Germinal center (tissue), 1 donor: ENCODE data around the gene AGAP1.
"Not testable (repeated sequence)": the region's sequence is repeated elsewhere in the genome, so short reads cannot be mapped to it uniquely, and the experiment has no call there.

Experiments used
- DNase-seq: peaks from one replicate; pipeline ENCODE4 v3.0.0; 2012; ENCODE audit warnings: mixed read lengths, low spot score

Gene AGAP1

GRCh38 chr2:235592430-235592829 is 98.6 kb downstream of the AGAP1 start:
- no peak for DNase-seq

DNA sequence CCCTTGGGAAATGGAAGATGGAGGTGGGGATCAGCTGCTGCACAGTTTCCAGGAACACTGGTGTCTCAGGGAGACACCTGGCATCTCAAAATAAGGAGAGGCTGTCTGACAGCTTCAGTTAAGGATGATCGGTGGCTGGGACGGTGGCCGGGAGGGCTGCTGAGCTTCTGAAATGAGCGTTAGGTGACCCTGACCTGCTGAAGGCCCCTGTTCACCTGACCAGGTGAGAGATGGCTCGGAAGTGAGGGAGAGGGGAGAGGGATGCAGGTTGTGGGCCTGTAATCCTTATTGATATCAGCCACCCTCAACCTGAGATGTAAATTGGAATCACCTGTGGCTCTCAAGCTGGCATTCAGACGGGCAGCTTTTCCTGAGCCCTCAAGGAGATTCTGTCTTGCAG is 99.0 kb downstream of the AGAP1 start:
- no peak for DNase-seq

- DNase-seq, result no peak
Observed at GRCh38 chr2:235594041-235594440, 100.2 kb downstream of the AGAP1 start.

DNA sequence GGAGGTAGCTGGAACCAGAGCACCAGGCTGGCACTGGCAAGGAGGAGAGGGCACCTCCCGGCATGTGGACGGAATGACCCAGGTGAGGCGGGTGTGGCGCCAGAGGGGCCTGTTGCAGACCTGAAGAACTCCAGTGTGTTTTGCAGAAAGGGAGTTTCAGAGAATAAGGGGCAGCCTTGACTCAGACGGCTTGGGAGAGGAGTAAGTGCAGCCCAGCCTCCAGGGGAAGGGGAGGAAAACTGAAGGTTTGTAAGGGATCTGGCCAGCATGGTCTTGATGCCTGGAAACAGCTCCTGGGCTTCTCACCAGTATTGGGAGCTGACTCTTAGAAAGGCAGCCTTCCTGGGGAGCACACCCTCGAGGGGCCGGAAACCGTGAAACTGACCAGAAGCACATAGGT is 101.1 kb downstream of the AGAP1 start:
- DNase-seq, result no peak

DNA sequence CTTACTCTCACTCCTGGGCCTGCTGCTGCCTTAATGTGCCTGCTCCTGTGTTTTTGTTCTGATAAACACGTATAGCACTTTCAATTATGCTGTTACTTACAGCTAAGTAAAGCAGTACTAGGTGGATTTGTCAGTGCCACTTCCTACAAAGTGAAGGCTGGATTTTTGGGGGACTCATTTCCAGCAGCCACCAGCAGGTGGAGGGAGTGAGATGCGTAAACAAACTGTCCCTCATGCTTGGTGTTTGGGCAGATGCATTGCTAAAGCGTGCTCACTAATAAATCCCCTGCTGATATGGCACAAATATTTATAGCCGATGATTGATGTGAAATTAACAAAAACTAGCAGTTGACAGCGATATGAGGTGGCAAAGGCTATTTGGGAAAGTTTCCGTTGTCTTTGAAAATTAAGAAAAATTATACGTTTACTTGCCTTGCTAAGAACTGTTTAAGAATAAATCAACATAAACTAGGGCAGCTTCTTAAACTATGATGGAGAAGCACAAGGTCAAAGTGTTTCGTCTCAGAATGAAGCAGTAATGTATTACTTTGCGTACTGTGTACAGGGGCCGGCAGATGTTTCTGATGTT is 101.7 kb downstream of the AGAP1 start:
- peak; percentile 29 for DNase-seq

DNA sequence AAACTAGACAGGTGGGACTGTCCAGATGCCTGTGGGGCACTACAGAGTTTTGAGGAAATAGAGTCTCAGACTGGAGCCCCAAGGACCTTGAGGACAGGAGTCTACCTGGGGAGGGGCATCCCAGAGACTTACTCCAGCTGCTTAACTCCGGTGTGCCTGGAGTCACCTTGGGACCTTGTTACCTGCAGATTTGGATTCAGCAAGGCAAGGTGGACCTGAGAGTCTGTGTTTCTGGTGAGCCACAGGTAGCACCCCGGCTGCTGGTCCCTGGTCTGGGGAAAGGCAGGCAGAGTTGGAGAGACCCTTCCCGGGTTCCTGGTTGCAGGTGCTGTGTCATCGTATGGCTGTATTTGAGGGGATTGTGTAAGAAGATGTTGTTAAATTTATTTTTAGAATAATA is 102.4 kb downstream of the AGAP1 start:
- DNase-seq, result no peak

GRCh38 chr2:235597081-235597615 is 103.3 kb downstream of the AGAP1 start:
- DNase-seq, result no peak

- no peak for DNase-seq
Observed at GRCh38 chr2:235598026-235598425, 104.2 kb downstream of the AGAP1 start.

GRCh38 chr2:235598532-235599531 is 105.0 kb downstream of the AGAP1 start:
- DNase-seq, result no peak

GRCh38 chr2:235599596-235600338 is 105.9 kb downstream of the AGAP1 start:
- no peak for DNase-seq

- DNase-seq, result no peak
Observed at GRCh38 chr2:235600406-235600805, 106.6 kb downstream of the AGAP1 start.

DNA sequence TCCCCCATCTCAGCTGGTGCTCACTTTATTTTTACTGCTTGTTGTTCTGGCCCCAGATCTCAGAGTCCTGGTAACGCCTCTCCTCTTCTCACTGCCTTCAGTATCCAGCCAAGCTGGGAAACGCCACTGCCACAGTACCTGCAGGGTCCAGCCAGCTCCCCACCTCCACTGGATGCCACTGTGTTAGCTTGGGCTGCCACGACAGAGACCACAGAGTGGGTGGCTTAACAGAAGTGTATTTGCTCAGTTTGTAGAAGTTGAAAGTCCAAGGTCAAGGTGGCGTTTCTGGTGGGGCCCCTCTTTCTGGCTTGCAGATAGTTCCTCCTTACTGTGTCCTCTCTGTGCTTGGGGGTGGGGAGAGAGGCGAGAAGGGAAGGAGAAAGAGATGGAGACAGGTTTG is 107.1 kb downstream of the AGAP1 start:
- no peak for DNase-seq

DNA sequence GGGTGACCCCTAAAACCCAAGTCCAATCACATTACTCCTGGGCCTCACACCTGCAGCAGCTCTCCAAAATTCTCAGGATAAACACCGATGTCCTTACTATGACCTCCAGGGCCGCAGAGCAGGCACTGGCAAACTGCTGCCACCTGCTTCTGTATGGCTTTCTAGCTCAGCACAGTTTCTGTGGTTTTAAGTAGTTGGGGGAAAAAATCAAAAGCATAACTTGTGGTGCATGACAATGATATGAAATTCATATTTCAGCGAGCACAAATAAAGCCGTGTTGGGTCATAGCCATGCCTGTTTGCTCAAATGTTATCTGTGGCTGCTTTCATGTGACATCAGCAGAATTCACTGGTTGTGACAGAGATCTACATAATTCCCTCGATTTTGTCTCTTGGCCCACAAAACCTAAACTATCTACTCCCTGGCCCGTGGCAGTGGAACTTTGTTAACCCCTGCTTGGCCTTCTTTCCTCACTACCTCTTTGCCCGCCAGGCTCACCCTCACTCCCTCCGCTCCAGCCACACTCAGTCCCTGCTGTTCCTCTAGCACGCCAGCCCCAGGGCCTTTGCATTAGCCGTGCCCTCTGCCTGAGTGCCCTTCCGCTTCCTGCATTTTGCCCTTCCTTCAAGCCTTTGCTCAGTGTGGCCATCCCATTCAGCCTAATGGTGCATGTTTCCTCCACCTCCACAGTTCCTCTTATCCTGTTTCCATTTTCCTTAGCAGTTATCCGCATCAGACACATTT is 108.3 kb downstream of the AGAP1 start:
- no peak for DNase-seq

- DNase-seq, result not testable (repeated sequence)
Observed at GRCh38 chr2:235602971-235603370, 109.1 kb downstream of the AGAP1 start.

GRCh38 chr2:235603659-235604058 is 109.8 kb downstream of the AGAP1 start:
- no peak for DNase-seq

DNA sequence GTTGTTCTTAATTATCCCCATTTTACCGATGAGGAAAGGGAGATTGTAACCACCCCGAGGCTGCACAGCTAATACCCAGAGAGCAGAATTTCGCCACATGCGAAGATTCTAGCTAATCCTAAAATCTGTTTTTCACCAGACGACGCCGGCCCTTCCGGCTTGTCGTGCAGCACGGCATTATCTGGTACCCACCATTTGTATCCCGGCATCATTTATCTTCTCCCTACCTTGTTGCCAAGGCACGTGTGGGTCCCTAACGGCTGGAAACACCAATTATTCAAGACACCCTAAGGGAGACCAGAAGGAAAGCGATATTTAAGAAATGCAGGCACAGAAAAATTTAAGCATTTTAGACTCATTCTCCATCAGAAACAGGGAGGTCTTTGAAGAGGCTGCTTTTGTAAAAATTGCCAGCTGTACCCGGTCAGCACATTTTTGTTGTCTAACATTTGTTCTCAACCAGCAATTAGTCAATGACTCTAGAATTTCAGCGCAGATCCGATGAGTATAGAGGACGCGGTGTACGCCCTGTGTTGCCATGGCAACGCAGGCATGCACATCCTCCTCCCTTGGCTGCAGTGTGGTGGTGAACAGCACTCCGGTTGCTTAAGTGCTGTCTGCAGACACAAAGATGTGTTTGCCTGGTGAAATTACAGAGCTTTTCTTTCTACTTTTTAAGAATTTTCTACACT is 111.6 kb downstream of the AGAP1 start:
- DNase-seq, result no peak

- DNase-seq, result no peak
Observed at GRCh38 chr2:235606004-235606715, 112.3 kb downstream of the AGAP1 start.

- DNase-seq, result no peak
Observed at GRCh38 chr2:235607546-235608199, 113.8 kb downstream of the AGAP1 start.

GRCh38 chr2:235608200-235608887 is 114.5 kb downstream of the AGAP1 start:
- no peak for DNase-seq
